Fibroblast of lung (primary cell): Measurements from ENCODE around the gene TMEM38B. TPM values are rescaled to one million over a fixed set of nuclear protein-coding genes. Genes with fewer than 3 reads are reported as not detected.
"Not testable (repeated sequence)": the region's sequence is repeated elsewhere in the genome, so short reads cannot be mapped to it uniquely, and the experiment has no call there.

Experiments
- DNase-seq, 2 donors: peaks; one replicate each; pipeline versions ENCODE4 v3.0.0 to v3.0.0-alpha.2; 2010; ENCODE audit warnings: low read depth in 2 of 2
- H2AFZ ChIP-seq: 2 replicates; pipeline ENCODE4 v1.5.1; 2012; ENCODE audit warnings: low read length, control low read depth, inconsistent platforms
- H3K27ac ChIP-seq: 2 replicates; pipeline ENCODE4 v1.5.1; 2011; ENCODE audit warnings: low read length, control low read depth; ENCODE audit not compliant: insufficient read depth
- H3K27me3 ChIP-seq: 2 replicates; pipeline ENCODE4 v1.5.1; 2011; ENCODE audit warnings: mild to moderate bottlenecking, low read length; ENCODE audit not compliant: control insufficient read depth, insufficient read depth
- H3K36me3 ChIP-seq: 2 replicates; pipeline ENCODE4 v1.5.1; 2011; ENCODE audit warnings: low read length; ENCODE audit not compliant: control insufficient read depth, insufficient read depth
- H3K4me1 ChIP-seq: 2 replicates; pipeline ENCODE4 v1.5.1; 2011; ENCODE audit warnings: low read length; ENCODE audit not compliant: control insufficient read depth, insufficient read depth; ENCODE audit errors: extremely low read depth
- H3K4me2 ChIP-seq: 2 replicates; pipeline ENCODE4 v1.5.1; 2011; ENCODE audit warnings: low read length, control low read depth; ENCODE audit not compliant: insufficient read depth; ENCODE audit errors: extremely low read depth
- H3K4me3 ChIP-seq, 4 experiments: fragments of 200-600 bp in 1 of 4; sonication (generic) in 1 of 4; replicated peaks in 1 of 4; 2 replicates each; pipeline ENCODE4 v1.5.1; 2011 to 2016; ENCODE audit warnings: low read length in 4 of 4, low read depth in 3 of 4, mild to moderate bottlenecking in 3 of 4, control low read depth in 2 of 4, inconsistent platforms in 1 of 4, mixed read lengths in 1 of 4; ENCODE audit not compliant: insufficient read depth in 1 of 4; ENCODE audit errors: control extremely low read depth in 1 of 4
- H3K79me2 ChIP-seq: 2 replicates; pipeline ENCODE4 v1.5.1; 2012; ENCODE audit warnings: mild to moderate bottlenecking, low read length, inconsistent platforms; ENCODE audit not compliant: control insufficient read depth, insufficient read depth
- H3K9ac ChIP-seq: 2 replicates; pipeline ENCODE4 v1.5.1; 2011; ENCODE audit warnings: mild to moderate bottlenecking, low read length, control low read depth; ENCODE audit not compliant: insufficient read depth
- H3K9me3 ChIP-seq: 2 replicates; pipeline ENCODE4 v1.5.1; 2012; ENCODE audit warnings: low read depth, low read length; ENCODE audit not compliant: control insufficient read depth, insufficient read depth
- H4K20me1 ChIP-seq: 2 replicates; pipeline ENCODE4 v1.5.1; 2011; ENCODE audit warnings: low read length; ENCODE audit not compliant: control insufficient read depth, insufficient read depth; ENCODE audit errors: extremely low read depth
- CTCF ChIP-seq, 2 donors: IDR thresholded peaks in 1 of 2; conservative IDR thresholded peaks in 1 of 2; 1 replicate in 1 of 2; 2 replicates in 1 of 2; pipeline ENCODE4 v1.5.1; 2011 to 2012; ENCODE audit warnings: low read length in 2 of 2, control low read depth in 1 of 2, inconsistent platforms in 1 of 2, low read depth in 1 of 2, mild to moderate bottlenecking in 1 of 2
- EZH2 ChIP-seq: IDR thresholded peaks from 2 replicates; pipeline ENCODE4 v1.5.1; 2012; ENCODE audit warnings: low read length, control low read depth, mild to moderate bottlenecking; ENCODE audit errors: missing control alignments
- polyA plus RNA-seq, 2 donors: library from polyadenylated mRNA; depleted of rRNA in 1 of 2; stranded (reverse) in 1 of 2; unstranded in 1 of 2; fragments of >200 nt; gene quantifications; 2 replicates each; pipeline ENCODE4 v1.2.1, GENCODE V29; 2011 to 2012; ENCODE audit warnings: missing spikeins in 1 of 2
- total RNA-seq: library from RNA; depleted of rRNA; stranded (reverse); fragments of >200 nt; gene quantifications from 2 replicates; pipeline ENCODE4 v1.2.1, GENCODE V29; 2014

The TMEM38B gene
- total and polyA plus RNA-seq, 2 donors (not counting 1 experiment from before 2014, with no cell fraction given) = 6.9 to 21.3 TPM

GRCh38 chr9:105735366-105735765, 41.0 kb downstream of the TMEM38B start:
- Histone ChIP-seq H2AFZ (no peak overlapping the region), H3K27me3 (no peaks in the 10 kb centered on the region), H3K4me1 (no peaks in the 10 kb centered on the region), H3K27ac (no peak overlapping the region), H4K20me1 (no peaks in the 10 kb centered on the region), H3K9me3 (no peaks in the 10 kb centered on the region), H3K9ac (no peak overlapping the region), H3K4me2 (no peak overlapping the region), H3K36me3 (no peaks in the 10 kb centered on the region), H3K79me2 (no peaks in the 10 kb centered on the region), H3K4me3 (no peak overlapping the region)
- no peak for TF ChIP-seq CTCF (conservative IDR thresholded peaks at IDR 0.05 in 1 of 2, IDR thresholded peaks at IDR 0.05 in 1 of 2; ENCODE audit: low read depth in 1 of 2, low read length in 2 of 2)
- TF ChIP-seq EZH2 = no peak
- DNase-seq = no peak

- no peak overlapping the region for H3K27ac ChIP-seq
- H3K9ac ChIP-seq = no peak overlapping the region
- H3K36me3 ChIP-seq = no peaks in the 10 kb centered on the region
- DNase-seq = no peak
- H3K27me3 ChIP-seq = no peaks in the 10 kb centered on the region
- no peaks in the 10 kb centered on the region for H3K4me1 ChIP-seq
- H2AFZ ChIP-seq = no peak overlapping the region
- no peak overlapping the region for H3K4me3 ChIP-seq
- no peak overlapping the region for H3K4me2 ChIP-seq
- H4K20me1 ChIP-seq = no peaks in the 10 kb centered on the region
- TF ChIP-seq CTCF (conservative IDR thresholded peaks at IDR 0.05 in 1 of 2, IDR thresholded peaks at IDR 0.05 in 1 of 2; ENCODE audit: low read depth in 1 of 2, low read length in 2 of 2) (no peak), EZH2 (no peak)
- no peaks in the 10 kb centered on the region for H3K79me2 ChIP-seq
- no peaks in the 10 kb centered on the region for H3K9me3 ChIP-seq
These were observed 42.9 kb downstream of the TMEM38B start for GRCh38 chr9:105737205-105737604.

GRCh38 chr9:105742088-105742487, 47.7 kb downstream of the TMEM38B start:
- no peak for DNase-seq
- Histone ChIP-seq H3K27me3 (no peaks in the 10 kb centered on the region), H3K4me1 (no peaks in the 10 kb centered on the region), H3K4me3 (no peak overlapping the region), H3K4me2 (no peak overlapping the region), H2AFZ (no peak overlapping the region), H3K79me2 (no peaks in the 10 kb centered on the region), H3K9me3 (no peaks in the 10 kb centered on the region), H3K9ac (no peak overlapping the region), H3K27ac (no peak overlapping the region), H3K36me3 (no peaks in the 10 kb centered on the region), H4K20me1 (no peaks in the 10 kb centered on the region)
- no peak for TF ChIP-seq CTCF (conservative IDR thresholded peaks at IDR 0.05 in 1 of 2, IDR thresholded peaks at IDR 0.05 in 1 of 2; ENCODE audit: low read depth in 1 of 2, low read length in 2 of 2)
- no peak for TF ChIP-seq EZH2

- DNase-seq, H3K27ac ChIP-seq, H3K4me2 ChIP-seq, H3K9me3 ChIP-seq, H3K4me3 ChIP-seq, H3K9ac ChIP-seq, H3K4me1 ChIP-seq, H4K20me1 ChIP-seq, H3K79me2 ChIP-seq, H3K27me3 ChIP-seq, H3K36me3 ChIP-seq, H2AFZ ChIP-seq: not testable (repeated sequence)
These were observed 53.0 kb downstream of the TMEM38B start for GRCh38 chr9:105747325-105747724.
